ENCODE measurements around the gene TBC1D4.
A peak's percentile ranks its signal among the peaks of the same experiment; 100 is the strongest.
"Not testable (repeated sequence)": the region's sequence is repeated elsewhere in the genome, so short reads cannot be mapped to it uniquely, and the experiment has no call there.

Gene TBC1D4

GRCh38 chr13:75454497-75454896 is 27.5 kb downstream of the TBC1D4 start:
- DNase-seq (ENCODE audit: low read depth), result no peak

- DNase-seq (ENCODE audit: low read depth), result no peak
Observed at GRCh38 chr13:75452564-75452963, 29.4 kb downstream of the TBC1D4 start.

GRCh38 chr13:75447493-75447892 is 34.5 kb downstream of the TBC1D4 start:
- no peak for DNase-seq (ENCODE audit: low read depth)

GRCh38 chr13:75446874-75447273 is 35.1 kb downstream of the TBC1D4 start:
- DNase-seq (ENCODE audit: low read depth), result no peak

GRCh38 chr13:75445717-75446499 is 36.1 kb downstream of the TBC1D4 start:
- peak; percentile 13 for DNase-seq (ENCODE audit: low read depth)

GRCh38 chr13:75444016-75444415 is 38.0 kb downstream of the TBC1D4 start:
- DNase-seq (ENCODE audit: low read depth), result no peak

GRCh38 chr13:75443356-75443958 is 38.5 kb downstream of the TBC1D4 start:
- no peak for DNase-seq (ENCODE audit: low read depth)

- DNase-seq (ENCODE audit: low read depth), result no peak
Observed at GRCh38 chr13:75442736-75443234, 39.2 kb downstream of the TBC1D4 start.

- DNase-seq (ENCODE audit: low read depth), result no peak
Observed at GRCh38 chr13:75440100-75440499, 41.9 kb downstream of the TBC1D4 start.

- peak; percentile 60 for DNase-seq (ENCODE audit: low read depth)
Observed at GRCh38 chr13:75437582-75438318, 44.2 kb downstream of the TBC1D4 start.

- not testable (repeated sequence) for DNase-seq (ENCODE audit: low read depth)
Observed at GRCh38 chr13:75434126-75434525, 47.8 kb downstream of the TBC1D4 start.

GRCh38 chr13:75432811-75433244 is 49.1 kb downstream of the TBC1D4 start:
- DNase-seq (ENCODE audit: low read depth), result no peak

GRCh38 chr13:75432045-75432444 is 49.9 kb downstream of the TBC1D4 start:
- DNase-seq (ENCODE audit: low read depth), result peak; percentile 18

- DNase-seq (ENCODE audit: low read depth), result no peak
Observed at GRCh38 chr13:75430436-75431209, 51.3 kb downstream of the TBC1D4 start.

GRCh38 chr13:75426421-75426820 is 55.5 kb downstream of the TBC1D4 start:
- no peak for DNase-seq (ENCODE audit: low read depth)

- DNase-seq (ENCODE audit: low read depth), result no peak
Observed at GRCh38 chr13:75425216-75426009, 56.6 kb downstream of the TBC1D4 start.

GRCh38 chr13:75423946-75424345 is 58.0 kb downstream of the TBC1D4 start:
- DNase-seq (ENCODE audit: low read depth), result no peak

- DNase-seq (ENCODE audit: low read depth), result no peak
Observed at GRCh38 chr13:75422028-75422427, 59.9 kb downstream of the TBC1D4 start.

- no peak for DNase-seq (ENCODE audit: low read depth)
Observed at GRCh38 chr13:75421133-75421532, 60.8 kb downstream of the TBC1D4 start.

GRCh38 chr13:75419656-75420055 is 62.3 kb downstream of the TBC1D4 start:
- DNase-seq (ENCODE audit: low read depth), result no peak

- peak; percentile 26 for DNase-seq (ENCODE audit: low read depth)
Observed at GRCh38 chr13:75418997-75419396, 63.0 kb downstream of the TBC1D4 start.
